Medulla oblongata (tissue), 1 donor: ENCODE results near the gene BIRC6.
"Not testable (repeated sequence)": the region's sequence is repeated elsewhere in the genome, so short reads cannot be mapped to it uniquely, and the experiment has no call there.

Source experiments
- DNase-seq: peaks from one replicate; pipeline ENCODE4 v3.0.0-alpha.2; 2015; ENCODE audit errors: extremely low spot score

BIRC6 gene

GRCh38 chr2:32452338-32453064, 95.7 kb downstream of the BIRC6 start:
- DNase-seq, result no peak

DNA sequence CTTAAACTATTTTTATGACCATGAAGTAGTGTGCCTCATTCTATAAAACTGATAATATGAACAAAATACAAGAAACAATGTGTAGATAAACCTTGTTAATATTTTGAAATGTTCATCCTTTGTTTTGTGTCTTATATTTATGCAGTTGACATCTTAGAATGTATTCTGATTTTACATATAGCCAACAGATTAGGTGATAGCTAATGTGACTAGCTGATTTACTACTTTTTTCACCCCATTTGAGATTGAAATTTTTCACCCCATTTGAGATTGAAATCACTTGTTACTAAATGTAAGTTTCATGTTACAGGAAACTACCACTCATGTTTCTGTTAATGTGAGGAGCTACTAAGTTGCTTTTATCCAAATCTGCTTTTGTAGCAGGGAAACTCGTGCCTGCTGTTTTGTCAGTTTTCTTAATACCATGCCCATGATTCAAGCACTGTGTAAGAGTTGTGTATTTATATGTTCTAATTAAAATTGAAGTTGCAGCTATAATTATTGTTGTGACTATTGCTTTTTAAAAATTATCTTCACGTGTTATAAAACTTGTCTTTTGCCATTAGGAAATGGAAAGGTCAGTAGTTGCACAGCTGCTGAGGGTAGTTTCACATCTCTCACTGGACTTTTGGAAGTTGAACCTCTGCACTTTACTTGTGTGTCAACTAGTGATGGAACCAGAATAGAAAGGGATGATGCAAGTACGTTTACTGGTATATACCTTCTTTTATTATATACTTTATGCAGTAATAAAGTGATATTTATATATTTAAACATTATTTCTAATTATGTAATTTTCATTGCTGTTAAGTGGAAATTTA, 96.6 kb downstream of the BIRC6 start:
- no peak for DNase-seq

GRCh38 chr2:32455816-32456215, 99.0 kb downstream of the BIRC6 start:
- DNase-seq, result no peak

- no peak for DNase-seq
Observed at GRCh38 chr2:32456808-32457207, 100.0 kb downstream of the BIRC6 start.

DNA sequence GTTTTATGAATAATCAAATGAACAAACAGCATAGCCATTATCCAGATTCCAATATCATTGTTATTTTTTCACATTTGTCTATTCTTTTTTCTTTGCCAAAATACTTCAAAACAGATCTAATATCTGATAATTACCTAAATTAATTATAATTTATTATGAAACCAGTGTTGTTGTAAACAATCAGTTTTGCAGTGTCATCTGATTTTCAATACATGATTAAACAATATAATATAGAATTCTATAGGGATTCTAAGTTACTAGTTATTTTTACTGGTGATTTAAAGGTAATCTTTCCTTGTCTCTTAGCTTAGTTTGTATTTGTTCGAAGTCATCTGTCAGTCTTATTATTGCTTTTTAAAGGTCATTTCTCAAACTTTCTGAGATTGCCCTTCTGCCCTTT, 101.0 kb downstream of the BIRC6 start:
- no peak for DNase-seq

DNA sequence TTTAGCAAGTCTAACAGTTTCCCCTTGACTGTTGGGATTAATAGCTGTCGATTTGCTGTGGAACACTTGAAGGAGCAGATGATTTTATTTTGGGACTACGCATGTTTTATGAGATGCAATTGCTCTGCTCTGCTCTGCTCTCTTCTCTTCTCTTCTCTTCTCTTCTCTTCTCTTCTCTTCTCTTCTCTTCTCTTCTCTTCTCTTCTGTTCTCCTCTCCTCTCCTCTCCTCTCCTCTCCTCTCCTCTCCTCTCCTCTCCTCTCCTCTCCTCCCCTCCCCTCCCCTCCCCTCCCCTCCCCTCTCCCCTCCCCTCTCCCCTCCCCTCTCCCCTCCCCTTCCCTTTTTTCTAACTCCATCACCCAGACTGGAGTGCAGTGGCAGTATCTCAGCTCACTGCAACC, 104.0 kb downstream of the BIRC6 start:
- not testable (repeated sequence) for DNase-seq

GRCh38 chr2:32463110-32463509, 106.3 kb downstream of the BIRC6 start:
- no peak for DNase-seq

DNA sequence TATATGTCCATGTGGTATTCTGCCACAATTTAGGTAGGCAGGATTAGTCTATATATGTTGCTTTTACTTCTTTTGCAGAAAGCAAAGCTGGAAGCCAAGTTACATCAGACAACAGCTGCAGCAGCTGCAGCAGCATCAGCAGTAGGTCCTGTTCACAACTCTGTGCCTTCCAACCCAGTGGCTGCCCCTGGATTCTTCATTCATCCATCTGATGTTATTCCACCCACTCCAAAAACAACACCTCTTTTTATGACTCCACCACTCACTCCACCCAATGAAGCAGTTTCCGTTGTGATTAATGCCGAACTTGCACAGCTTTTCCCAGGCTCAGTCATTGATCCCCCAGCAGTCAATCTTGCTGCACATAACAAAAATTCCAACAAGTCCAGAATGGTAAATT, 107.6 kb downstream of the BIRC6 start:
- peak; percentile 7 for DNase-seq

DNA sequence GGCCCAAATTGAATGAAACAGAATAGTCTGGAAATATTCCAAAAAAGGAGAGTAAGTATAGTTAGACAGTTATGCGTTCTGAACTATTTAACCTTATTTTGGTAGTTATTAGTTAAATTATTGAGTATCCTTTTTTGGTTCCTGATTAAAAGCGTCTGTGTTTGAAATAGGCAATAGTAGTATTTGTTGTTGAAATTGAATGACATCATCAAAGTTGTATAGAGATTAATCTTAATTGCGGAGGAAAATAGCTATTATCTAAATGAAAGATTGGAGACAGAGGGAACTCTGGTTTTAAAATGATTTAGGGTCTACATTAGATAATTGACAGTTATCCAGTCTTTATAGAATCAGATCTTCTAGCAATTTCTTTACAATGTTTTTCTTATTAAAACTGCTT, 115.8 kb downstream of the BIRC6 start:
- no peak for DNase-seq

GRCh38 chr2:32474381-32474780, 117.6 kb downstream of the BIRC6 start:
- DNase-seq, result no peak

- DNase-seq, result no peak
Observed at GRCh38 chr2:32478889-32479620, 122.2 kb downstream of the BIRC6 start.

DNA sequence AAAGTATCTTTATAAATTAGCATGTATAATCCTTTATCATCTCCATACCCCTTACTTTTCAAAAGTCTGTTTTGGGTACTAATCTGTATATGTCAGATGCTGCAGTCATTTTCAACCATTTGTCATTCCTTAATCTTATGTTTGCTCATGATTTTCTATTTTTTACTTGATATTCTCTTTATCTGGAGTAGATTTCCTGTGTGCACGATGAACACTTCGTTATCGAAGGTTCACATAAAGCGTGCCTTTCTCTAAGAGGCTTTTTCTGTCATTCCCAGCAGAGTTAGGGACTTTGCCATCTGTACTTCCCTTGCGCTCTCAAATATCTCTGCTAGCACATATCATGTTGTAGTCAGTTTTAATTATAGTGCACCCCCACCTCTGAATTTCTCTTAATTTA, 123.2 kb downstream of the BIRC6 start:
- DNase-seq, result no peak

DNA sequence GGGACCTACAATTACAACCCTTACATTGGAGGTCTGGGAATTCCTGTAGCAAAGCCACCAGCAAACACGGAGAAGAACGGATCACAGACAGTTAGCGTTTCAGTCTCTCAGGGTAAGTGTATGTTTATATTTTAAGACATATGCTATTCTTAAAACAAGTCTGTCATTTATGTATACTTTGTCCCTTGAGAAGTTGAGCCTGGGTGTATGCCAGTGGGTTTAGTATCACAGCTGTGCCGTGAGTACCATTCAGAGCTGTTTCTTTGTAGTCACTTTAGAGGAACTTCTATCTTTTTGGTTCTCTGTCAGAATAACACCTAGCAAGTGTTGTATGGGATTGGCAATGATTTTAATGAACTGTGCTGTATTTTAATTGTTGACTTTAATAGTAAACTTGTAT, 125.6 kb downstream of the BIRC6 start:
- no peak for DNase-seq

- no peak for DNase-seq
Observed at GRCh38 chr2:32484937-32485336, 128.1 kb downstream of the BIRC6 start.

DNA sequence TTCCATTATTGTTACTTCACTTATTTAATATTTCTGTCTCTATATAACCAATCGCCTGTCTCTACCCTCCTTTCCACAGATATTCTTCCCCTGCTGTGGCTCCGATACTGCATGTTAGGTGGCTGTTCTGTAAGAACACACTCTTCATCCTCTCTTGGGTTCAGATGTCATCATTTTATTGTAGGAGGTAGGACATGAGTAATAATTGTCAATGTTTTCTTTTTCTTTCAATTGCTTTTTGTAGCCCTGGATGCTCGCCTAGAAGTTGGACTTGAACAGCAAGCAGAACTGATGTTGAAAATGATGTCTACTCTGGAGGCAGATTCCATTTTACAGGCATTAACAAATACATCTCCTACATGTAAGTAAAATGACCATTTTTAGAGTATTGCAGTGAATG, 128.6 kb downstream of the BIRC6 start:
- DNase-seq, result no peak

GRCh38 chr2:32489061-32489460, 132.2 kb downstream of the BIRC6 start:
- no peak for DNase-seq

- DNase-seq, result no peak
Observed at GRCh38 chr2:32491346-32491745, 134.5 kb downstream of the BIRC6 start.

DNA sequence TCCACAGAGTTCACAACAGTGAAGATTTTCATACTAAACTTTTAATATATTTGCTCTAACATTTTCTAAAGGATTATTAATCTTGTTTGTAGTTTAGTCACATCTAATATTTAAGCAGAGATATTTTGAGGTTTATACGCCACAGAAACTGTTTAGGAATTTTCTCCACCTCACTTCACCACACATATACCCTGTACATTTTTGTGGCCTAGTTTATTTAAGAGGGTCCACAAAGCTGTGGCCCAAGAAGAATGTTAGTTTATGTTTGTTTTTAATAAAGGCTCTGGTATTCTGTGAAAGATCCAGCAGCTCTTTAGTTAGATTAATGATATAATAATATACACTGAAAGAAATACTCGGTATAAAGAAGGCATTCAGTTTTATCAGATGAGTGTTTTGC, 138.3 kb downstream of the BIRC6 start:
- no peak for DNase-seq

DNA sequence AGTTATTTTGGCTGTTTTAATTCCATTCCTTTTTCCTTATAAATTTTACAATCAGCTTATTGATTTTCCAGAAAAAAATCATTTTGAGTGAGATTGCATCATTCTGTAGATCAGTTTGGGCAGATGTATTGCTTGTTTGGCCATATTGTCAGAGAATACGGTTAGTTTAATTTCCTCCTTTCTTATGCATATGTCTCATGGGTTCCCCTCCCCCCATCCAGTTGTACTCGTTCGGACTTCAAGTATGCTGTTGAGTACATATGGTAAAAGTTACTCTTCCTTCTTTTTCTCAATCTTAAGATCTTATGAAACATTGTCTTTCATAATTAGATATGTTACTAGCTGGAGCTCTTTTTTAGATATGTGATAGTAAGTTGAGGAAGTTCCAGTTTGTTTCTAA, 139.8 kb downstream of the BIRC6 start:
- no peak for DNase-seq

DNA sequence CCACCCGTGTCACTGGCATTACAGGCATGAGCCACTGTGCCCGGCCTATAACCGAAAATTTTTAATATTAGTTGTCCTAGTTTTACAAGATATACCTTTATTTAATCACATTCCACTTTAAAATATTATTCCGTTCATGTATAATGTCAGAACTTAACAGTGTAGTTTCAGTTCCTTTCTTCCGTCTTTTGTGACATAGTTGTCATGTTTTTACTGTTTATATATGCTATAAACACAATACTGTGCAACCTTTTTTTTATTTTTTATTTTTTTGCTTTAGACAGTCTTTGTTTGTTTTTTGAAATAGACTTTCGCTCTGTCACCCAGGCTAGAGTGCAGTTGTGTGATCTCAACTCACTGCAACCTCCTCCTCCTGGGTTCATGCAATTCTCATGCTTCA, 141.5 kb downstream of the BIRC6 start:
- no peak for DNase-seq

- DNase-seq, result no peak
Observed at GRCh38 chr2:32502941-32503340, 146.1 kb downstream of the BIRC6 start.

DNA sequence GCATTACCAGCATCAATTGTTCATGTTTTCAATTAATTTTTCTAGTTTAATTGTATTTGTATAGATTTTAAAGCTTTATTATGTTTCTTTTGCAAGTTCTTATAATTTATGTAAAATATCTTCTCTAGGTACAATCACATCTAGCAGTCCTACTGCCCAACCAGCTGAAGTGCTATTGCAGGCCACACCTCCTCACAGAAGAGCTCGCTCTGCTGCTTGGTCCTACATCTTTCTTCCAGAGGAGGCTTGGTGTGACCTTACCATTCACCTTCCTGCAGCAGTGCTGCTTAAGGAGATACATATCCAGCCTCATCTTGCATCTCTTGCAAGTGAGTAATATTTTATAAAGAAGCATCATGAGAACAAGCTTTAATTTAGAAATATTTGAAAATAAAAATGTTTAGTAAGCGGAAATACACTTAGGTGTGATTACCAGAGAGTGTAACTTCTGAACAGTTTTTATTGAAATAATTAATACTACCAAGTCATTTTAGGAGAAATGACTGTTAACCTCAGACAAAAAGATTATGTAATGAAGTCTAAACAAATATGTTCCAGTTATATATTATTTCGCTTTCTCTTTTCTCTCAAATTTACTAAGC, 148.2 kb downstream of the BIRC6 start:
- no peak for DNase-seq
